Kidney (tissue), 14 donors: ENCODE measurements around the gene BCAN. TPM values are rescaled to one million over a fixed set of nuclear protein-coding genes. Genes with fewer than 3 reads are reported as not detected.

Experiments
- DNase-seq, 5 donors: peaks; one replicate each; pipeline ENCODE4 v3.0.0-alpha.2; 2013 to 2020
- FAIRE-seq: peaks from 2 replicates; lab custom pipeline; 2012; peaks lifted over from hg19 to GRCh38; lab: Jason Lieb, UNC
- H3K27ac ChIP-seq, 2 donors: one replicate each; pipeline ENCODE4 v1.7.0; 2013; ENCODE audit warnings: low read depth in 2 of 2, low read length in 2 of 2, inconsistent platforms in 1 of 2
- H3K27me3 ChIP-seq: one replicate; pipeline ENCODE4 v1.7.1; 2013; ENCODE audit warnings: low read length, inconsistent platforms; ENCODE audit not compliant: control insufficient read depth, insufficient read depth
- H3K36me3 ChIP-seq, 3 donors: one replicate each; pipeline versions ENCODE4 v1.7.0 to v1.7.1; 2013; ENCODE audit warnings: low read length in 3 of 3, control low read depth in 1 of 3, inconsistent platforms in 1 of 3; ENCODE audit not compliant: insufficient read depth in 3 of 3, control insufficient read depth in 2 of 3
- H3K4me1 ChIP-seq, 3 donors: one replicate each; pipeline versions ENCODE4 v1.7.0 to v1.7.1; 2013; ENCODE audit warnings: low read length in 3 of 3, inconsistent platforms in 1 of 3, low read depth in 1 of 3; ENCODE audit not compliant: control insufficient read depth in 2 of 3, insufficient read depth in 2 of 3
- H3K4me3 ChIP-seq, 3 donors: one replicate each; pipeline versions ENCODE4 v1.7.0 to v1.8.1; 2013; ENCODE audit warnings: low read length in 3 of 3, control low read depth in 1 of 3, inconsistent platforms in 1 of 3
- H3K9ac ChIP-seq, 3 donors: one replicate each; pipeline versions ENCODE4 v1.7.0 to v1.7.1; 2013; ENCODE audit warnings: low read length in 3 of 3, control low read depth in 1 of 3, inconsistent platforms in 1 of 3
- H3K9me3 ChIP-seq, 3 donors: one replicate each; pipeline versions ENCODE4 v1.7.0 to v1.7.1; 2013; ENCODE audit warnings: low read length in 3 of 3, control low read depth in 1 of 3, inconsistent platforms in 1 of 3; ENCODE audit not compliant: control insufficient read depth in 2 of 3, insufficient read depth in 1 of 3
- CTCF ChIP-seq: IDR thresholded peaks from 3 replicates; pipeline ENCODE4 v1.5.1; 2012; ENCODE audit warnings: mild to moderate bottlenecking, moderate library complexity, borderline replicate concordance; ENCODE audit not compliant: insufficient read depth; ENCODE audit errors: extremely low read depth
- intact Hi-C: fragments of 100-400 bp; cut with DNase I; formaldehyde crosslinking; loops from one replicate; pipeline ENCODE4 v1.11.1; 2022
- polyA plus RNA-seq: library from polyadenylated mRNA; stranded (reverse); fragments of 350-450 nt; fragmentation: Illumina TruSeq; extraction: RNeasy Lipid Tissue Mini Kit (QIAGEN cat#74804); gene quantifications from one replicate; pipeline ENCODE4 v1.2.3, GENCODE V29; 2014; ENCODE audit warnings: low read depth, low replicate concordance; ENCODE audit not compliant: insufficient read depth
- total RNA-seq: library from RNA; stranded (reverse); fragmentation: NEBNext Ultra II Directional; extraction: Animal tissue kit (Norgen Biotek cat#: 25700); gene quantifications from one replicate; pipeline ENCODE4 v1.2.1, GENCODE V29; 2021
- donor health status: control.
- donor health status: control.
- donor health status: control.
- donor health status: control.
- donor health status: control.
- donor health status: DM: yes; HTN: yes; CAD: no.
- donor health status: Normal renal cell carcinoma (clear cell type).

The BCAN gene
- total and polyA plus RNA-seq, 2 donors from 2014 or later = 0.19 to 0.45 TPM

GRCh38 chr1:156668801-156669637 lies 27.1 kb downstream of the BCAN start:
- Histone ChIP-seq H3K9me3 (no peaks in the 10 kb centered on the region), H3K36me3 (peaks cover 0 to 2% (median 0%) of the 10 kb centered on the region in 3 donors), H3K27me3 (no peaks in the 10 kb centered on the region), H3K27ac (peak overlapping the region in 1 of 2 donors; percentile 41), H3K4me1 (peaks cover 2 to 24% (median 8%) of the 10 kb centered on the region in 3 donors), H3K4me3 (no peak overlapping the region), H3K9ac (peak overlapping the region in 1 of 3 donors; percentile 7)
- FAIRE-seq = no peak
- intact Hi-C loops = no loop called here
- peak in 2 of 5 donors; percentile 28 to 66 for DNase-seq
- no peak for TF ChIP-seq CTCF

- DNase-seq = no peak
- peaks cover 0 to 19% (median under 1%) of the 10 kb centered on the region in 3 donors for H3K4me1 ChIP-seq
- H3K27me3 ChIP-seq = no peaks in the 10 kb centered on the region
- H3K27ac ChIP-seq = no peak overlapping the region
- H3K9me3 ChIP-seq = no peaks in the 10 kb centered on the region
- FAIRE-seq = no peak
- no peak for TF ChIP-seq CTCF
- H3K36me3 ChIP-seq = peaks cover 0 to 2% (median 0%) of the 10 kb centered on the region in 3 donors
- intact Hi-C loops = no loop called here
- H3K9ac ChIP-seq = no peak overlapping the region
- no peak overlapping the region for H3K4me3 ChIP-seq
Measured at GRCh38 chr1:156669794-156670193, 27.9 kb downstream of the BCAN start.

- no peak for DNase-seq
- Histone ChIP-seq H3K9me3 (no peaks in the 10 kb centered on the region), H3K36me3 (peaks cover 0 to 2% (median 0%) of the 10 kb centered on the region in 3 donors), H3K9ac (no peak overlapping the region), H3K27me3 (no peaks in the 10 kb centered on the region), H3K4me3 (no peak overlapping the region), H3K27ac (peak overlapping the region in 1 of 2 donors; percentile 13), H3K4me1 (peaks cover 0 to 21% (median 0%) of the 10 kb centered on the region in 3 donors)
- no peak for FAIRE-seq
- intact Hi-C loops = no loop called here
- TF ChIP-seq CTCF = no peak
Measured at GRCh38 chr1:156670359-156670758, 28.4 kb downstream of the BCAN start.
